GM12878 (cell line): ENCODE measurements around the gene INPP5D.

Experiments used
- CBX3 ChIP-seq: fragments of 200-600 bp; sonication (generic); IDR thresholded peaks from 2 replicates; pipeline ENCODE4 v1.6.1; 2016; ENCODE audit warnings: low read depth, borderline replicate concordance
- CHD2 ChIP-seq: IDR thresholded peaks from 2 replicates; pipeline ENCODE4 v1.6.1; 2011; ENCODE audit warnings: low read depth, low read length, improper control_type of control experiment, borderline replicate concordance
- CTCF ChIP-seq, 3 experiments: IDR thresholded peaks in 2 of 3; conservative IDR thresholded peaks in 1 of 3; 2 replicates each; pipeline ENCODE4 v1.5.1; 2011; ENCODE audit warnings: low read depth in 3 of 3, low read length in 3 of 3, mild to moderate bottlenecking in 3 of 3, control low read depth in 2 of 3, moderate library complexity in 2 of 3, inconsistent platforms in 1 of 3, mixed read lengths in 1 of 3; ENCODE audit not compliant: control insufficient read depth in 2 of 3, insufficient read depth in 1 of 3; ENCODE audit errors: extremely low read depth in 1 of 3
- EZH2 ChIP-seq: IDR thresholded peaks from 2 replicates; pipeline ENCODE4 v1.6.1; 2012; ENCODE audit warnings: low read depth, mild to moderate bottlenecking, control low read depth, inconsistent platforms, low read length, borderline replicate concordance; ENCODE audit not compliant: control insufficient read depth
- FOXM1 ChIP-seq: IDR thresholded peaks from 2 replicates; pipeline ENCODE4 v1.6.1; 2012; ENCODE audit warnings: low read depth, mild to moderate bottlenecking, inconsistent platforms, low read length, moderate library complexity
- JUND ChIP-seq: IDR thresholded peaks from 2 replicates; pipeline ENCODE4 v1.6.1; 2012; ENCODE audit warnings: low read depth, mild to moderate bottlenecking, low read length, improper control_type of control experiment, moderate library complexity
- PBX3 ChIP-seq: IDR thresholded peaks from 2 replicates; pipeline ENCODE4 v1.6.1; 2011; ENCODE audit warnings: mild to moderate bottlenecking, low read depth, low read length, moderate library complexity; ENCODE audit not compliant: insufficient replicate concordance
- POLR2A ChIP-seq: IDR thresholded peaks from 2 replicates; pipeline ENCODE4 v1.6.1; 2011; ENCODE audit warnings: low read depth, mild to moderate bottlenecking, low read length
- RAD21 ChIP-seq: IDR thresholded peaks from 2 replicates; pipeline ENCODE4 v1.6.1; 2011; ENCODE audit warnings: mild to moderate bottlenecking, low read depth, low read length, moderate library complexity; ENCODE audit not compliant: insufficient read depth
- TAF1 ChIP-seq: IDR thresholded peaks from 2 replicates; pipeline ENCODE4 v1.6.1; 2011; ENCODE audit warnings: mild to moderate bottlenecking, low read depth, low read length, borderline replicate concordance
- WRNIP1 ChIP-seq: IDR thresholded peaks from 2 replicates; pipeline ENCODE4 v1.6.1; 2011; ENCODE audit warnings: low read depth, low read length, improper control_type of control experiment, borderline replicate concordance
- TF ChIP-seq, protein P1 (sequence below): fragments of 150-350 bp; IDR thresholded peaks from 2 replicates; pipeline ENCODE4 v1.6.1; 2016; ENCODE audit warnings: low read depth, low read length
- TF ChIP-seq, protein P2 (sequence below): fragments of 150-350 bp; IDR thresholded peaks from 2 replicates; pipeline ENCODE4 v1.6.1; 2014; ENCODE audit warnings: mild to moderate bottlenecking, low read depth, low read length
- TF ChIP-seq, protein P3 (sequence below): IDR thresholded peaks from 2 replicates; pipeline ENCODE4 v1.6.1; 2011; ENCODE audit warnings: low read depth, low read length, improper control_type of control experiment, borderline replicate concordance

- TF ChIP-seq CHD2 (no peak), CTCF (IDR thresholded peaks at IDR 0.05 in 2 of 3, conservative IDR thresholded peaks at IDR 0.05 in 1 of 3; ENCODE audit: control insufficient read depth in 2 of 3, extremely low read depth in 1 of 3, insufficient read depth in 1 of 3, low read depth in 3 of 3, low read length in 3 of 3) (no peak), CBX3 (no peak), JUND (no peak), EZH2 (no peak), RAD21 (no peak), POLR2A (no peak), PBX3 (no peak), FOXM1 (no peak), WRNIP1 (no peak), TAF1 (no peak)
- TF ChIP-seq, protein P1, sequence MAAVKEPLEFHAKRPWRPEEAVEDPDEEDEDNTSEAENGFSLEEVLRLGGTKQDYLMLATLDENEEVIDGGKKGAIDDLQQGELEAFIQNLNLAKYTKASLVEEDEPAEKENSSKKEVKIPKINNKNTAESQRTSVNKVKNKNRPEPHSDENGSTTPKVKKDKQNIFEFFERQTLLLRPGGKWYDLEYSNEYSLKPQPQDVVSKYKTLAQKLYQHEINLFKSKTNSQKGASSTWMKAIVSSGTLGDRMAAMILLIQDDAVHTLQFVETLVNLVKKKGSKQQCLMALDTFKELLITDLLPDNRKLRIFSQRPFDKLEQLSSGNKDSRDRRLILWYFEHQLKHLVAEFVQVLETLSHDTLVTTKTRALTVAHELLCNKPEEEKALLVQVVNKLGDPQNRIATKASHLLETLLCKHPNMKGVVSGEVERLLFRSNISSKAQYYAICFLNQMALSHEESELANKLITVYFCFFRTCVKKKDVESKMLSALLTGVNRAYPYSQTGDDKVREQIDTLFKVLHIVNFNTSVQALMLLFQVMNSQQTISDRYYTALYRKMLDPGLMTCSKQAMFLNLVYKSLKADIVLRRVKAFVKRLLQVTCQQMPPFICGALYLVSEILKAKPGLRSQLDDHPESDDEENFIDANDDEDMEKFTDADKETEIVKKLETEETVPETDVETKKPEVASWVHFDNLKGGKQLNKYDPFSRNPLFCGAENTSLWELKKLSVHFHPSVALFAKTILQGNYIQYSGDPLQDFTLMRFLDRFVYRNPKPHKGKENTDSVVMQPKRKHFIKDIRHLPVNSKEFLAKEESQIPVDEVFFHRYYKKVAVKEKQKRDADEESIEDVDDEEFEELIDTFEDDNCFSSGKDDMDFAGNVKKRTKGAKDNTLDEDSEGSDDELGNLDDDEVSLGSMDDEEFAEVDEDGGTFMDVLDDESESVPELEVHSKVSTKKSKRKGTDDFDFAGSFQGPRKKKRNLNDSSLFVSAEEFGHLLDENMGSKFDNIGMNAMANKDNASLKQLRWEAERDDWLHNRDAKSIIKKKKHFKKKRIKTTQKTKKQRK = no peak
- TF ChIP-seq, protein P2, sequence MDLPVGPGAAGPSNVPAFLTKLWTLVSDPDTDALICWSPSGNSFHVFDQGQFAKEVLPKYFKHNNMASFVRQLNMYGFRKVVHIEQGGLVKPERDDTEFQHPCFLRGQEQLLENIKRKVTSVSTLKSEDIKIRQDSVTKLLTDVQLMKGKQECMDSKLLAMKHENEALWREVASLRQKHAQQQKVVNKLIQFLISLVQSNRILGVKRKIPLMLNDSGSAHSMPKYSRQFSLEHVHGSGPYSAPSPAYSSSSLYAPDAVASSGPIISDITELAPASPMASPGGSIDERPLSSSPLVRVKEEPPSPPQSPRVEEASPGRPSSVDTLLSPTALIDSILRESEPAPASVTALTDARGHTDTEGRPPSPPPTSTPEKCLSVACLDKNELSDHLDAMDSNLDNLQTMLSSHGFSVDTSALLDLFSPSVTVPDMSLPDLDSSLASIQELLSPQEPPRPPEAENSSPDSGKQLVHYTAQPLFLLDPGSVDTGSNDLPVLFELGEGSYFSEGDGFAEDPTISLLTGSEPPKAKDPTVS = no peak
- TF ChIP-seq, protein P3, sequence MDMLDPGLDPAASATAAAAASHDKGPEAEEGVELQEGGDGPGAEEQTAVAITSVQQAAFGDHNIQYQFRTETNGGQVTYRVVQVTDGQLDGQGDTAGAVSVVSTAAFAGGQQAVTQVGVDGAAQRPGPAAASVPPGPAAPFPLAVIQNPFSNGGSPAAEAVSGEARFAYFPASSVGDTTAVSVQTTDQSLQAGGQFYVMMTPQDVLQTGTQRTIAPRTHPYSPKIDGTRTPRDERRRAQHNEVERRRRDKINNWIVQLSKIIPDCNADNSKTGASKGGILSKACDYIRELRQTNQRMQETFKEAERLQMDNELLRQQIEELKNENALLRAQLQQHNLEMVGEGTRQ = no peak
Observed at GRCh38 chr2:233011702-233012131, 48.4 kb upstream of the INPP5D start.
